Ishikawa (cell line): ENCODE data around the gene MEGF6.

ENCODE experiments used
- CEBPB ChIP-seq: IDR thresholded peaks from 2 replicates; pipeline ENCODE4 v1.6.1; 2012
- CREB1 ChIP-seq: IDR thresholded peaks from 2 replicates; pipeline ENCODE4 v1.6.1; 2012; ENCODE audit warnings: low read depth
- FOXM1 ChIP-seq: IDR thresholded peaks from 2 replicates; pipeline ENCODE4 v1.6.1; 2012; ENCODE audit warnings: low read depth, borderline replicate concordance
- MAX ChIP-seq: IDR thresholded peaks from 2 replicates; pipeline ENCODE4 v1.6.1; 2012
- NFIC ChIP-seq: IDR thresholded peaks from 2 replicates; pipeline ENCODE4 v1.6.1; 2012
- RAD21 ChIP-seq: IDR thresholded peaks from 2 replicates; pipeline ENCODE4 v1.6.1; 2012; ENCODE audit warnings: low read depth
- REST ChIP-seq: IDR thresholded peaks from 2 replicates; pipeline ENCODE4 v1.6.1; 2012; ENCODE audit warnings: low read depth, mild to moderate bottlenecking
- TAF1 ChIP-seq: IDR thresholded peaks from 2 replicates; pipeline ENCODE4 v1.6.1; 2012; ENCODE audit warnings: low read depth, mild to moderate bottlenecking
- USF1 ChIP-seq: IDR thresholded peaks from 2 replicates; pipeline ENCODE4 v1.6.1; 2012
- YY1 ChIP-seq: IDR thresholded peaks from 2 replicates; pipeline ENCODE4 v1.6.1; 2012; ENCODE audit warnings: low read depth

GRCh38 chr1:3461238-3461933 lies 149.9 kb downstream of the MEGF6 start:
- TF ChIP-seq REST (no peak), FOXM1 (no peak), MAX (no peak), TAF1 (no peak), CEBPB (no peak), CREB1 (no peak), USF1 (no peak), RAD21 (no peak), YY1 (no peak), NFIC (no peak)
